HS-5 (cell line): ENCODE data around the gene IL18BP.

Experiments
- DNase-seq: peaks from one replicate; pipeline ENCODE4 v3.0.0-alpha.2; 2012; ENCODE audit warnings: low read depth

The IL18BP gene

GRCh38 chr11:72012897-72013721 is 14.4 kb downstream of the IL18BP start:
- DNase-seq = no peak

DNA sequence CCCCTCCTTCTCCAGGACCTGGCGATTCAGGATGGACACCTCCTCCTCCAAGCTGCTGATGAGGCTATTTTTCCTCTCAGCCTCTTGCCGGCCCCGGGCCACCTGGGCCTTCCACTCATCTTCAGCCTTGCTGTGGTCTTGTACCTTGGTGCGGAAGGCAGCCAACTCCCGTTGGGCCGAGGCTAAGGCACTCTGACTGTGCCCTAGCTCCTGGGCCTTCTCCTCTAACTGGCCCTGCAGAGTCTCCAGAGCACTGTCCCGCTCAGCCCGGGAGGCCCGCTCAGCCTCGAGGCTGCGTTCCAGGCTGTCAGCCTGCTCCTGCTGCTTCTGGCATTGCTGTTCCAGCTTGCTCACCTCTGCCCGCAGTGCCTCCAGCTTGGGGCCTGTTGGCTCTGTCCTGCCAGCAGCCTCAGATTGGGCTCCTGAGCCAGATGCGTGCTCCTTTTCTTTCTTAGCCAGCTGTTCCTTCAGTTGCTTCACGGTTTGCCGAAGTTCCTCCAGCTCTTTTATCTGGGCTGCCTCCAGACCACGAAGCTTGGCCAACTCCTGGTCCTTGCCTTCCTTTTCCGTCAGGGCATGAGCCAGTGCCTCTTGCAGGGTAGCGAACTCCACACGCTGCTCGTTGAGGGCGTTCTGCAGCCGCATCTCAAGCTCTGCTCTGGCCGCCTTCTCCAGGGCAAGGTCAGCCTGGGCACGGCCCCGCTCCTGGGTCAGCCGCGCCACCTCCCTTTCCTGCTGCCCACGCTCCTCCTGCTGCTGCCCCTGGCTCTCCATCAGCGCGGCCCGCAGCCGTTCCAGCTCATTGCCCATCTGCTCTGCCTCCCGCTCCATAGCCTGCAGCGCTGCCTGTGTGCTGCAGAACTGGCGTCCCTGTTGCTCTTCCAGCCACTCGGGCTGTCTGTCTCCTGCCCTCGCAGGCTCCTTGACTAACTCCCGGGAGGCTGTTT is 15.3 kb downstream of the IL18BP start:
- DNase-seq = no peak

- DNase-seq = no peak
Measured at GRCh38 chr11:72014761-72015320, 16.1 kb downstream of the IL18BP start.

DNA sequence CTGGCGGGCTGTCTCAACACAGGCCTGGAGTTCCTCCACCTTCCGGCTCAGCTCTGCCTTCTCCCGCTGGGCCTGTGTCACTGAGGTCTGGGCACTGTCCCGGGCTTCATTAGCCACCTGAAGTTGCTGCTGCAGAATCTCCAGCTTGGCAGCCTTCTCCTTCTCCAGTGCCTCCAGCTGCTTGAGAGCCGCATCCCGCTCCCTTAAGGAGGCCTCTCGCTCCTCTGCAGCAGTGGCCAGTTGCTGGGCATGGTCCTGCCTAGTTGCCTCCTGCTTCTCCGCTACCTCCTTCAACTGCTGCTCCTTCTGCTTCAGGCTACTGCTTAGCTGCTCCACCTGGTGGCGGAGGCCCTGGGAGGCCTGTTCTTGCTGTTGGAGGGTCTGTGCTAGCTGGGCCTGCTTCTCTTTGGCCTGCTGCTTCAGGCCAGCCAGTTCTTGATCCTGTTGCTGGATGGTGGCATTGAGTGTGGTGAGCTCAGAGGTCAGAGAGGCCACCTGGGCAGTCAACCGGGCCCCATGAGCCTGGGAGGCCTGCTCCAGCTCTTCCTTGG is 16.9 kb downstream of the IL18BP start:
- no peak for DNase-seq

DNA sequence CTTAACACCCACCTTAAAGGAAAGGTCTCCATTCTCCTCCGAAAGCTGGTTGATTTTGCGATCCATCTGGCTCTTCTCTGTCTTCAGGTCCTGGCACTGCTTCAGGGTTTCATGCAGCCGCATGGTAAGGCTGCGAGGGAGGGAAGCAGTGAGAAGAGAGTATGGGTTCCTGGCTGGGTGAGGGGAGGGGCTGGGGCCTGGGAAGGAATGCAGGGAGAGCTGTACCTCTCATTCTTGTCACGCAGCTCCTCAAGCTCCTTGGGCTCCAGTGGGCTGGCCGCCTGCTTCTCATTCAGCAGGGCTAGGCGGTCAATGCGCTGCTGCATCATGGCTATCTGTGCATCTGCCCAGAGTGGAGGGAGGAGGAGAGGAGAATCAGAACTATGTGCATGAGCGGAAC is 19.5 kb downstream of the IL18BP start:
- DNase-seq = no peak

DNA sequence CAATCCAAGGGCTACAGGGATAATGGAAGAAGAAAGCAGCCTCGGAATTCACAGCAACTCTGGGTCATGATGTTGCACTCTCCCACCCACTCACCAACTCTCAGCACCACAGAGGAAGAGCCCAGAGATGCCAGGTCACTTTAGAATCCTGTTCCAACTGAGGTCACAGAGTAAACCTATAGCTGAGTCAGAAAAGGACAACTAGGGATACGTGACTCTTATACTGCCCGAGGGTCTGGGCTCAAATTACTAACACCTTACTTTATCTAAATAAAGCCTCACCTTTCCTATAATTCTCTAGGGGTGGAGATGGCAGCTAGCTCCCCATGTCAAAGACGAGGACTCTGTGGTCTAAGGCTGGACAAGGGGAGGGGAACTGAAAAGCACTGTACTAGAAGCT is 24.6 kb downstream of the IL18BP start:
- DNase-seq = no peak

- DNase-seq = no peak
Measured at GRCh38 chr11:72024069-72024754, 25.5 kb downstream of the IL18BP start.

GRCh38 chr11:72026090-72026489 is 27.4 kb downstream of the IL18BP start:
- no peak for DNase-seq

DNA sequence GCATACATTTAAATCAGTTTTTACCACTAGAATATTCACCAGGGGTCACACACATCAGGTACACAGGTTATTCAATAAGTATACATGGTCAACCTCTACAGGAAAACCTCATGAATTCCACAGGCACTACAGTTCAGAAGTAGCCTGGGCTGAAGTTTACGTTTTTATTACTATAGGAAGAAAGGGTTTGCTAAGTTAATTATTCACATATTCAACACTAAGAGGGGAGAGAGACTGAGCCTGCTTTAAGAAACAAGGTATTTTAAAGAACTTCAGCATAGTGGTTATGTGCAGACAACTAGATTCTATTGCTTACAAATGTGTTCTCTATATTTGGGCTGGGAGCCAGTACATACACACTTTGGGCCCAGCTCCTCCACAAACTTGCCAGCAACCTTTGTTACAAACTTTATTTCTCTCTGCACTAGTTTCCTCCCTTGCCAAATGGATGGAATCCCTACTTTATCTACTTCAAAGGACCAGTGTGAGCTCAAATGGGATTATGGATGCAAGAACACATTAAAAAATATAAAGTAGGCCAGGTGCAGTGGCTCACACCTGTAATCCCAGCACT is 31.9 kb downstream of the IL18BP start:
- no peak for DNase-seq

GRCh38 chr11:72036687-72037086 is 38.0 kb downstream of the IL18BP start:
- DNase-seq = no peak

DNA sequence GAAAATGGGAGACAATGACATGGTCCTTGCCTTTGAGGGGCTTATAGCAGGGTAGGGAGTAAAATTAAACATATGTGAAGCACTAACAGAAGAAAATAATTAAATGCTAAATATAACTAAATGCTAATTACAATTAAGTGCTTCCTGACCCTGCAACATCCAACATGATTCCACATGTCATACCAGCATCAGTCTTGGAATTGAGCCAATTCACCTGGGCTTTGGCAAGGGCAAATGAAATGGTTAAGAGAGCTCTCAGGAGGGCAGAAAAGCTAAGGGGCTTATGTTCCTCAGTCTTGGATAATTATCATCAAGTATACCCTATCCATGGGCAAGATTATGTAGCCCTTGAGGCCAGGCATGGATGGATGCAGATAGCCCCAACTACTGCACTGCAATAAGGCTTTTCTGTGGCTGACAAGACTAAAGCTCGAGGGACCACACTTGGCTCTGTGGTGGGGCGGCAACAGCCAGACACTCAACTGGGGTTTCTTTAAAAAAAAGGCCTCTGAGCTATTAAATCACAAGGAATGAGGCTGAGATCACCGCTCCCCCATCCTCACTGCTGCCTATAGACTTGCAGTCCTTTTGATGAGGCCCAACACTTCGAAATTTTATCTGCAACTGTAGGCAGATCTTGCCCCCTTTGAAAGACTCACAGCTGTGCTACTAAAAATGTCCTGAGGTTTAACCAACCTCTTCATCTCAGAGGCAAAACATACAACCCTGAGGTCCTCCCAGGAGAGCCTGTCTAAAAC is 39.0 kb downstream of the IL18BP start:
- DNase-seq = no peak

DNA sequence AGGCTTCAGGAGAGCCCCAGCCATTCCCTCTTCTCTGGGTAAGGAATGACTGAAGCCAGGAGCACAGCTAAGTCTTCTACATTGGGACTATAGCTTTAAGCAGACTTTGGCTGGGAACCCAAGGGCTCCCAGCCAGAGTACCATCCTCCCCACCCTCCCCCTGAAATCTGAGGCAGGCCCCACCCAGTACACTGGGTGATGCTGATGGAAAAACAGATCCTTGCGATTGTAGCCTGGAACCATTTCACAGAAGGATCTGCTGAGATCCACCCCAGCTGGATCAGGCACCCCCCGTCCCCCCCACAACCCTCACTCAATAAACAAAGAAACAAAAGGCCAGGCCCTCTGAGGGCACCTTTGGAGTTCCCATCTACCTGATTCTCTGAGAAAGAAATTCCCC is 39.8 kb downstream of the IL18BP start:
- DNase-seq = no peak

DNA sequence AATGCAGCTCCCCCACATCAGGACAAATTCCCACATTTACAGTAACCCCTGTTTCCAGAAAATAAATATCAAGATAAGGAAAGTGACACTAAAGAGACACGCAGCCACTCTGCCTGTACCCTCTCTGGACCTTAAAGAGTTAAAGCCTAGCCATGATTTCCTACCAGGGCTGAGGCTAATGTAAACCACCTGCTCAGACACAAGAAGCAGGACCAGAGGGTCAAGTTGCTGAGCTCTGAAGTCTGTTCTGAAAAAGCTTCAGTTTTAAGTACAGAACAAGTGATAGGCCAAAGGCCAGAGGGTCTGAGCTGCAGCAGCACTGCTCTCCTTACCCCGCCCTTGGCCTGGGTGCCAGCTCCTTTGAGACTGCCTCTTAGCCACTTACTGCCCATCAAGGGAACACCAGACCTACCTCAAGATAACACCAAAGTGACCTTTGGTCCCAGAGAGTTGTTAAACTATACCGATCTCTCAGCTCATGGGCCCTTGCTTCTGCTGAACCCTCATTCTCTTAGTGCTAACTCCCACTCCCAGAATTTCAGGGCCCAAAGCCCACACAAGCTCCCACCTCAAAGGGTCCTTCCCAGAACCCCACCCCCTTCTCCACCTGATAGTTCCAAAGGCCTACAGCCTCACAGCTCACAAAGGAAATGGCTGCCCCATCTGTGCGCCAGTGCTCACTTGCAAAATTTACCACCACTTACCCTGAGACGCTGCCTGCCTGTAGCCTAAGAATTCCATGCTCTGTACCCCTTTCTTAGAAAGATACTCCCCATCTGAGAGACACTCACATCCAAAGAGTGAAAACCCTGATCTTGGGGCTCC is 40.5 kb downstream of the IL18BP start:
- DNase-seq = no peak

DNA sequence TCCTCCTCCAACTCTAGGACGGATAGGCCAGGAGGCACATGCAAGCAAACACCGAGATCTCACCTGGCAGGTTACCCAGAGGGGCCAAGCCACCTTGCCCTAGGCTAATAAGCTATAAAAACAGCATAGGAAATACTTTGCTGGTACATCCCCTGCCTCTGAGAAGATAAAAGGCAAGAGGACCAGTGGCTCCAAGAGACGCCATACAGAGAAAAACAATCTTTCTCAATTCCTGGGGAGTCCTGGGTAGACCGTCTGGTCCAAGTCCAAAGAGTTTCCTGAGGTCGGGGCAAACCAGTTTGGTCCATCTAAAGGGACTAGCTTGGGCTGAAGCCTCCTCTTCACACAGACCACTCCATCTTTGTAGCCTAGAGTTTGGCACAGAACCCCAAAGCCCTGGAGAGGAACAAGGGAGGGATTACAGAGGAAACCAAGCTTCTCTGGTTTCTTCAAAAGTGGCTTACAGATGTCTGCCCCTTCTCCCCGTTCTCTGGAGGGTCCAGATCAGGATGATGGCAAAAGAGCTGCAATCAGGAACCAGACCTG is 41.2 kb downstream of the IL18BP start:
- no peak for DNase-seq

DNA sequence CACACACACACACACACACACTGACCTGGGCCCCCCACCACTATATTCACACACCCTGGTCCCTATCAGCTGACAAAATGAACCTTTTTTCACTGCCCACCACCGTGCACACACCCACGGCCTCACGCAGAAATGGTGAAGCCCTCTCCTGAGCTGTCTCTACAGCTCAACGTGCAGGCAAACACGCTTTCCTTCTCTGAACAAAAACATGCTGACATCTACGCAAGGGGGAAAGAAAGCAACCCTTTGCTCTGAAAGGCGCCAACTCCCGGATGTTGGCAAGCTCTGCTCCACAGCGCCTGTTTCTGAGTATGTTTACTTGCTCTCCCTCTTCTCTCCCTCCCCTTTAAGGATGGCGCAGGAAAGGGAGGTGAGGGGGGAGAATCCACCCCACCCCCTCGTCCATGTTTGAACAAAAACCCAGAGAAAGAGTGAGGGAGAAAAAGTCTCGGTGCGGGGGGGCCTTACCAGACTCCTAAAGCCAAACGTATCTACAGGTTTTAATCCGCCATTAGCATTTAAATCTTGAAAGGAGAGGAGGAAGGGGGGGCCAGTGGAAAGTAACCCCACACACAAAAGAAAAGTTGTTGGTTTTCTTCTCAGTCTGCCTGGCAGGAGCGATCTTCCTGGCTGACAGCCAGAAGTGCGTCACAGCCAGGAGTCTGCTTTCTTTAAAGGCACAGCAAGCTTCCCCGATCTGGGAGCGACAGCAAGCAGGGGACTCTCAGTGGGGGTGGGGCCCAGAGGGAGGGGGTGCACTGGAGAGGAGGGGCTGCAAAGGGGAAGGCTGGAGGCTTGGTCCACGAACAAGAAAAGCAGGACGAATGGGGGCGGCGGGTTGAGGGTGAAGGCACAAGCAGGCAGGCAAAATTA is 42.0 kb downstream of the IL18BP start:
- peak; percentile 76 for DNase-seq

- no peak for DNase-seq
Measured at GRCh38 chr11:72041364-72042063, 42.8 kb downstream of the IL18BP start.

GRCh38 chr11:72042064-72042745 is 43.5 kb downstream of the IL18BP start:
- DNase-seq = no peak
